Activated T-cell treated with anti-CD3 and anti-CD28 coated beads for 48 hours (primary cell): Measurements from ENCODE around the gene MGRN1.
A peak's percentile ranks its signal among the peaks of the same experiment; 100 is the strongest.

ENCODE experiments used
- DNase-seq: peaks from one replicate; pipeline ENCODE4 v3.0.0-alpha.2; 2020; ENCODE audit warnings: low read depth

MGRN1 gene

DNA sequence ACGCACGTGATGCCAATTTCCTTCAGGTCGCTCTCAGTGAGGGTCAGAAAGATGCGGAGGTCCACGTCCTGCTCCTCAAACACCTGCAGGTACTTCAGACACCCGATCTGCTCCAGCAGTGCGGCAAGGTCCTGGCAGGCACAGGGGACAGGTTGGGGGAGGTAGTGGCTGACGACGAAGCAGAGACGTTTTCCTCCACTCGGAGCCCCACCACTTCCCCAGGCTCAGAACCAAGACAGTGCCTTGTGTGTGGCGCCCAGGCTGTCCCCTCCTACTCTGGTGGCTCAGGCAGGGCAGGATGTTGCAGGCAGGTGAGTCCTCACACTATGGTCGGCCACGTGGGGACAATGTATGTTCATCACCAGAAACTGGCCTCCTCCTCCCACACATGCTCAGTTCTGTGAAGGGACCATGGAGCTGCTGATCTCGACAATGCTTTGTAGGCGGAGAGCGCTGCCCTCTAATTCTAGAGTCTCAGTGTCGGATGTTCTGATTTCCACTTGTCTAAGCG is 74.5 kb downstream of the MGRN1 start:
- DNase-seq, result no peak

DNA sequence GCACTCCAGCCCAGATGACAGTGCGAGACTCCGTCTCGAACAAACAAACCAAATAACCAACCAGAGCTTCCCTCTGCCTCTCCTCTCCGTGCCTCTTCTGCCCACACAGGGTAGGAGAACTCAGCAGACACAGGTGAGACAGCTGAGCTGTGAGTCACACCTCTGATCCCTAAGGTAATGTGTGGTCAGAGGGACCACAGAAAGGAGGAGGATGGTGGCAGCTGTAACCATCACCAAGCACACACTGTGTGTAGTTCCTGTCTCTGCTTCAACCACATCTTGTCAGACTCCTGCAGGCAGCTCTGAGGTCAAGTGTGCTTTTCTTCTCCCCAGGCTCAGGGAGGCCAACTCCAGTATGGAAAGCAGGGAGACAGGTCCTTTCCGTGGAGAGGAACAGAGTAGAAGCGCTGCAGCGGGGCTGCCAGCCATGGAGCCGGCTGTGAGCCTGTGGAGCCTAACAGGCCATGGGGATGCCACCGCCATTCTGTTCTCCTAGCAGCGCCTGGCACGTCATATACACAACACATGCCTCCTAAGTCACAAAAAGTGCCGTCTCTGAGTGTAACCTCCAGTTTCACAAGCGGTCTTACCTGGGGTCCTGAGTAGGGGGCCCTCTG is 75.9 kb downstream of the MGRN1 start:
- no peak for DNase-seq

GRCh38 chr16:4700997-4701743 is 76.5 kb downstream of the MGRN1 start:
- DNase-seq, result no peak

DNA sequence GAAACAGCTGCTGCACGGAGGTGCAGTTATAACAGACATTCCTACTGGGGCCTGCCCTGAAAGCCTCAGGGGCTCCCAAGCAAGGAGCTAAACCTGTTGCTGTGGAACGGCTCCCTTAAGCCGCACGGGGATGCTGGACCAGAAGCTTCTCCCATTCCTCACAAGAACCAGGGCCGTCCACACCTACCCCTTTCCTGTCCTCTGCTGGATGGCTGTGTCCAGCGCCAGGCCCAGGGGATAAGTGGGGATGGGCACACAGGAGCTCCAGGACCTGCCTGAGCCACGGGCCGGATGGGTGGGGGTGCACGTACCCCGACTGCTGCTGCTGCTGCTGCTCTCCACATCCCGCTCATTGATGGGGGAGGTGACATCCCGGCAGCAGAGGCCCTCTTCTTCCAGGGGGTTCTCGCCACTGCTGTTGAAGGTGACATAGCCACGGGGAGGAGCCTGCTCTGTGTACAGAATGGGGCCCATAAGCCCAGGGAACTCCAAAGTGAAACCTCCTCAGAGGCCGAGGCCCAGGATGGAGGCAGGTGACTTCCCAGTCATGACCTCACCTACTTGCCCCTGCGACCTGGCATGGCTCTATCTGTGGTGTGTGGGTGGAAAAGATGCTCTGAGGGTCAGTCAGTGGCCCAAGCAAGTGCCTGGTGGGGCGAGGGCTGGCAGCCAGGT is 77.3 kb downstream of the MGRN1 start:
- no peak for DNase-seq

- DNase-seq, result no peak
Observed at GRCh38 chr16:4702466-4702808, 77.8 kb downstream of the MGRN1 start.

DNA sequence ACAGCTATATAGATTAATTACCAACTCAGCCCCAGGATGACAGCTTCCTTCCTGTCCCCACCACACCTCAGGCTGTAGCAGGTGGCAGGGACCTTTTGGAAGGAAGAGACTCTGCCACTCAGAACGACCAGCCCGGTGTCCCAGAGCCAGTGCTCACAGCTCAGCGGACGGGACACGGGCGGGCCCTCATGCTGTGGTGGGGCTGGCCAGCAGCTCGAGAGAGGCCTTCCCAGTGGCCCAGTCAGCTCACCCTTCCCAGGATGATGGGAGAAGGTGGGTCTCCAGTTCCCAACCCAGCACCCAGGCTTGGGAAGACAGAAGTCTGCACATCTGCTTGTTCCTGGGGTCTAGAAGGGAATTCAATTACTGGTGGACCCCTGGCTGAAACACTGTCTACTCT is 79.3 kb downstream of the MGRN1 start:
- DNase-seq, result no peak

DNA sequence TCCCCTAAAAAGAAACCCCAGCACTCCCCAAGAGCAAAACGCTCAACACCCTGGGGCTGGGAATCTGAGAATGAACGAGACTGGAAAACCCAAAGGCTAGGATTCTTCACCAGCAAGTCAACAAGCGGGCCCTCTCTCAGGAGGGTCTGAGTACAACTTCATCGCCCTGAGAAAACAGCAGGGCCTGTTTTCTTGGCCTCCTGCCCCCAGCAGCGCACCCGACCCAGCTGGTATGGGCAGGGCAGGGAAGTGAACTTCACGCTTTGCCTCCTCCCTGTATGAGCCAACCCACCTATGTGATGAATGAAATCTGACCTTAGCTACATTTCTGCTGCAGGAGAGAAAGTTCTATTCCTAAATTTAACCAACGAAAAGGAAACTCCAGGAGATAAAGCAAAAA is 79.9 kb downstream of the MGRN1 start:
- DNase-seq, result no peak

GRCh38 chr16:4704913-4705312 is 80.3 kb downstream of the MGRN1 start:
- DNase-seq, result no peak

- no peak for DNase-seq
Observed at GRCh38 chr16:4706871-4707270, 82.2 kb downstream of the MGRN1 start.

GRCh38 chr16:4709481-4709880 is 84.9 kb downstream of the MGRN1 start:
- no peak for DNase-seq

DNA sequence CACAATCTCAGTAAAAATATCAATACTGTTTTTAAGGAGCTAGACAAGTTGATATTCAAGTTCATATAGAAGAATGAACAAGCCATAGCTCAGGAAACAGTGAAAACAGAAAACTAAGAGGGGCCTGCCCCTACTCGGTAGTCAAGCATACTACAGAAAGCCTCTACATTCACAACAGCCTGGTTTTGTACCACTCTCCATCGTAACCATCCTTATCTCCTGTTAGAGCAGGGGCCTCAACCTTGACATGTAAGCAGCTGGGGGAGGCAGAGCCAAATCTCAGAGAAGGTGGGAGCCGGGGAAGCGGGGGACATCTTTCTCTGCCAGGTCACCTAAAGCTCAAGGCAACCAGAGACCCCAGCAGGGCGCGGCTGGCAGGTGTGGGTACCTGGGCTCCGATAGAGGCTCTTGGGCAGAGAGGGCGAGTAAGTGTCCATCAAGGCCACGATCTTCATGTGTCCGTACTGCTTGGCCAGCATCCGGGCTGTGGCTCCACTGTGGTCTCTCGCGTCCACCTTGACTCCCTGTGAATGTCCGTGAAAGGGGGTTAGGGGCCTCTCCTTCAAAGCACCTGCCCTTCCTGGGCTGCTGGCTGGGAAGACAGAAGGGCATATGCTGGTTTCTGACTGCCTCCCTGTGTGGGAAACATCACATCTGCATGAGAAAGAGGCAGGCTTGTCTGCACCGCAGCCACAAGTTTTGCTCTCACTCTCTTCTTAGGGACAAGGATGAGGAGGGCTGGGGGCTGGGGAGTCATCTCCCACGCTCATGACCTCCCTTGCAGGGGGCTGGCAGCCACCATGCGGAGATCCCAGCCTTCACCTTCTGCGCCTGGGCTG is 89.3 kb downstream of the MGRN1 start:
- DNase-seq, result no peak

- DNase-seq, result no peak
Observed at GRCh38 chr16:4714996-4715395, 90.4 kb downstream of the MGRN1 start.

DNA sequence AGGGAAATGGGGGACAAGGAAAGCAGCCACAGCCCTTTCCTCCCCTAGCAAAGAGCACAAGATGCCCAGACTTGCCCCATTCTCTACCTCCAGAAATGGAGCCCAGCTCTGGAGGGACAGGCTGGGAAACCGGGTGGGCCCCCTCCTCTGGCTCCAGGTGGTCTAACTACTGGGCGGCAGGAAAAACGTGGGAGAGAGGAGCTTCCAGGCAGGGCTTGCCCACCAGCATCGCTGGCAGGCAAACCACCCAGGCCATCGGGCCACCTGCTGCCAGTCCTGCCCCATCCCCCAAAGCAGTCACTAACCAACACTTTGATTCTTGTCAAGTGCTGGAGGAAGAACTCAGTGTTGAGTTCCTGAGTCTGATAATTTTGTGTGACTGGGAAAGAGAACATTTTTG is 93.8 kb downstream of the MGRN1 start:
- DNase-seq, result no peak

DNA sequence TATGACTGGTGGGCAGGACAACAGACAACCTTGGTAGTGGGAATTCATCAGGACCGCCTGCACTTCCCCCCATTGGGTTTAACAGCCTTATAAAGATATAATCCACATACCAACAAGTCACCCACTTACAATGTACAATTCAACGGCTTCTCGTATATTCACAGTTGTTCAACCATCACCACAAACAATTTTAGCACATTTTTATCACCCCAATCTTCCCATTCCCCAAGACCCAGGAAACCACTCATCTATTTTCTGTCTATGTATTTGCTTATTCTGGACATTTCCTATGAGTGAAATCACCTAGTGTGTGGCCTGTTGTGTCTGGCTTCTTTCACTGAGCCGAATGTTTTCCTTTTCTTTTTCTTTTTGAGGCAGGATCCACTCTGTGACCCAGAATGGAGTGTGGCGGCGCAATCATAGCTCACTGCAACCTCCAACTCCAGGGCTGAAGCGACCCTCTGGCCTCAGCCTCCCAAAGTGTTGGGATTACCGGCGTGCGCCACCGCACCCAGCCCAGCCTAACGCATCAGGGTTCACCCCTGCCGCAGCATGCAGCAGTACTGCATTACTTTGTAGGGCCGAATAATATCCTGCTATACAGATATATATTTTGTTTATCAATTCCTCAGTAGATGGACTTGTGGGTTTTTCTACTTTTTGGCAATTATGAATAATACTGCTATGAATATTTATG is 98.6 kb downstream of the MGRN1 start:
- DNase-seq, result no peak

DNA sequence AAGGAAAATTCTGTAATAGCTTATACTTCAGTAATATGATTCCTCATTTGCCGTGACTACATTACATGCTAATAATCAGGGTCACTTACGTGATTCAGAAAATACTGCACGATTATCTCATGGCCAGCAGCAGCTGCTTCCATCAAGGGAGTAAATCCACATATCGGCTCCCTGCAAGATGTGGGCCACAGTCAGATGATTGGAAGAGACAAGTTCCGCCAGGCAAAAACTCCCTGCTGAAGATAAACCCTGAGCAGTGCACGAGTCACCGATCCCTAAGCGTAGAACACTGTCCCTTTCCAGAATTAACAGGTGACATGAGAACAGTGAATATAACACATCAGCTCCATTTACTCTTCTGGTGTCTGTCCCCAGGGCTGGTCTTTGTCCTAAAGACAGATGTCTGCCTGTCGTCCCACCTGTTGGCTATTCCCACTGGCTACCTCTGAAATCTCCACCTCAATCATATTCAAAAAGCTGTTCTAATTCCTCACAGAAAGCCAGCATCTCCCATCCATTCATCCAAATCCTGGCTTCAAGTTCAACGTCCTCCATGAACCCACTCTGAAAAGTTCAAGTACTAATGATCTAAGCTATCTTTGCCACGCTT is 100.1 kb downstream of the MGRN1 start:
- DNase-seq, result no peak

GRCh38 chr16:4726616-4727015 is 102.0 kb downstream of the MGRN1 start:
- no peak for DNase-seq

DNA sequence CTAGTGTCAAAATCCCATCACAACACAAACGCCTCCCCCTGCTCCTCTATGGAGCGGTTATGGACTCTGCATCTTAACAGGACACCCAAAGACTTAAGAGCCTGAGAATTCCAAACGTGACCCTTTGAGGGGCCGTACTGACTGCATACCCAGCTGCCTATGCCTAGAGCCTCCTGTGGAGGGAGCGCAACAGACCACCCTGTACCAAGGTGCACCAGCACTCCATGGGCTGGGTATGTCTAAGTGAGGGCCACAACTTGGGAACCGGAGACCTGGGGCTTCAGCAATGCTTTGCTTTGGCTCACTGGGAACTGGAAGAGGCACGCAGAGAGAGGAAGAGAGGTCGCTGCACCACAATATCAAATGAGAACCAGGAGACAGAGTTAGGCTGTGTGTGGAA is 104.0 kb downstream of the MGRN1 start:
- DNase-seq, result no peak

GRCh38 chr16:4729876-4730275 is 105.2 kb downstream of the MGRN1 start:
- DNase-seq, result no peak

GRCh38 chr16:4733211-4733742 is 108.7 kb downstream of the MGRN1 start:
- no peak for DNase-seq

DNA sequence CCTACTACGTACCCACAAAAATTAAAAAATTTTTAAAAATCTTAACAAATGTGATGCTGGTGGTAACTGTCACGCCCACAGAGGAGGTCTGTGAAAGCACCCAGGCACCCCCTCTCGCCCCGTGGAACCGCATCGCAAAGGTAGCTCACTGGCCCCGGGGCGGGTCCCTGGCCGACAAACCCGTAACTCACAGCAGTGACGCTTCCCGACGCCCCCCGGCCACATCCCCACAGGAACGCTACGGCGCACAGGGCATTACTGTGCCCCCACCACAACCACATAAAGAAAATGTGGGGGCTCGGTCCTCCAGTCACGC is 109.1 kb downstream of the MGRN1 start:
- DNase-seq, result no peak

DNA sequence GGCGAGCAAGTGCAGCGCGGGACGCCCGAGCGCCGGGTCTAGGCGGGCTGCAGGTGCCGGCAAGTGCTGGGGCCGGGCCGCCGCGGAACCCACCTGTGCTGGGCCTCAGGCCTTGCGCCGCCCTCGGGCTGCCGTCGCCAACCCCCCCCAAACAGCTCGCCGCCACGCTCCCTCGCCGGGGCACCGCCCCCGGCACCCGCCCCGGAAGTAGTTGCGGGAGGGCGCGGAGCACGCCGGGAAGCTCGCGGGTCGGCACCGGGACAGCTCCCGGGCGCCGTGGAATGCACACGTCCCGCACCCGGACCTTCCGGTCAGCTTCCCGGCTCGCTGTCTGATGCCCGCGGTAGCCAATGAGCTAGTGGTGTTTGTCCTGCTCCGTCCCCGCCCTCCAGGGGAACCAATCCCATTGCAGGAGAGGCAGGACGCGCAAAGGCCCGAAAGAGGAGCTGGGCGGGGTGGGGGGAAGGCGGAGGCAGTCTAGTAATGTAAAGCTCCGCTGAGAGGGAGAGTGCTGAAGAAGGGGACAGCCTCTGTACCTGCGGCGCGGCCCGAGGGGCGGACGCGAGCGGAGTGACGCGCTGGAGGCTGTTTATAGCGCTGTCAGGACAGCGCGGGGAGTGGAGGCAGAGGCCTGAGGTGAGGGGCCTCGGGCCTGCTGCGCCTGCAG is 109.6 kb downstream of the MGRN1 start, which contains the start of the genes ANKS3 and DNAAF8:
TSS of gene ANKS3 (minus strand) at position 209 of the 667 bp plus-strand sequence. CDS start 4,122 bp downstream, outside the sequence.
TSS of gene DNAAF8 (plus strand) at position 475 of the 667 bp plus-strand sequence. CDS start 1,978 bp downstream, outside the sequence.
- peak; percentile 84 for DNase-seq
